B cell (primary cell): ENCODE measurements around the gene CLASP1. TPM values are rescaled to one million over a fixed set of nuclear protein-coding genes. Genes with fewer than 3 reads are reported as not detected.

Source experiments
- ATAC-seq: fragments of 200-7000 bp; cut with Tn5 transposase; one replicate; pipeline ENCODE4 v1.10.0; 2021; ENCODE audit warnings: low read depth, mild to moderate bottlenecking, moderate number of reproducible peaks, moderate library complexity
- CTCF ChIA-PET: fragments of 350-600 bp; sonication (Branson Sonifier 250); formaldehyde crosslinking; loops from one replicate; lab custom pipeline; 2021; ENCODE audit warnings: antibody characterized with exemption, inconsistent platforms; lab: Charles Lee
- POLR2A ChIA-PET: fragments of 350-600 bp; sonication (Branson Sonifier 250); formaldehyde crosslinking; loops from one replicate; lab custom pipeline; 2021; ENCODE audit warnings: antibody characterized with exemption; lab: Charles Lee
- DNase-seq: peaks from one replicate; pipeline ENCODE4 v3.0.0; 2013
- H2AFZ ChIP-seq: 2 replicates; pipeline ENCODE4 v1.6.1; 2012; ENCODE audit warnings: mild to moderate bottlenecking, low read depth, low read length; ENCODE audit not compliant: insufficient read depth, poor library complexity, severe bottlenecking
- H3K27ac ChIP-seq, 2 donors: 1 replicate in 1 of 2; 2 replicates in 1 of 2; pipeline ENCODE4 v1.5.1; 2012 to 2013; ENCODE audit warnings: low read length in 2 of 2, mild to moderate bottlenecking in 2 of 2, moderate library complexity in 1 of 2
- H3K27me3 ChIP-seq, 4 experiments: fragments of 200-600 bp in 1 of 4; sonication (generic) in 1 of 4; replicated peaks in 1 of 4; 1 replicate in 2 of 4; 2 replicates in 2 of 4; pipeline versions ENCODE4 v1.6.1 to v1.7.0; 2013 to 2016; ENCODE audit warnings: low read length in 3 of 4, mild to moderate bottlenecking in 2 of 4, mixed read lengths in 1 of 4, moderate library complexity in 1 of 4; ENCODE audit not compliant: insufficient read depth in 4 of 4, control insufficient read depth in 3 of 4; ENCODE audit errors: control extremely low read depth in 1 of 4
- H3K36me3 ChIP-seq, 2 experiments: replicated peaks in 1 of 2; 1 replicate in 1 of 2; 2 replicates in 1 of 2; pipeline versions ENCODE4 v1.6.1 to v1.7.1; 2013; ENCODE audit warnings: low read length in 1 of 2; ENCODE audit not compliant: insufficient read depth in 2 of 2, control insufficient read depth in 1 of 2; ENCODE audit errors: control extremely low read depth in 1 of 2, extremely low read depth in 1 of 2
- H3K4me1 ChIP-seq, 2 donors: fragments of 200-600 bp in 1 of 2; sonication (generic) in 1 of 2; 1 replicate in 1 of 2; 2 replicates in 1 of 2; pipeline versions ENCODE4 v1.5.1 to v1.6.1; 2013 to 2017; ENCODE audit warnings: low read length in 2 of 2; ENCODE audit not compliant: control insufficient read depth in 2 of 2, insufficient read depth in 2 of 2
- H3K4me2 ChIP-seq: replicated peaks from 2 replicates; pipeline ENCODE3; 2012; ENCODE audit warnings: mild to moderate bottlenecking, low read depth, low read length; ENCODE audit not compliant: poor library complexity, severe bottlenecking
- H3K4me3 ChIP-seq, 5 experiments: fragments of 200-600 bp in 1 of 5; sonication (generic) in 1 of 5; 1 replicate in 3 of 5; 2 replicates in 2 of 5; pipeline versions ENCODE4 v1.5.1 to v1.7.0; 2011 to 2016; ENCODE audit warnings: low read length in 4 of 5, mild to moderate bottlenecking in 4 of 5, low read depth in 2 of 5, control low read depth in 1 of 5, moderate library complexity in 1 of 5; ENCODE audit not compliant: insufficient read depth in 1 of 5; ENCODE audit errors: control extremely low read depth in 1 of 5, extremely low read depth in 1 of 5
- H3K79me2 ChIP-seq: fragments of 200-600 bp; sonication (generic); one replicate; pipeline ENCODE4 v1.6.0; 2016; ENCODE audit warnings: low read length; ENCODE audit not compliant: control insufficient read depth, insufficient read depth
- H3K9ac ChIP-seq: fragments of 200-600 bp; sonication (generic); 2 replicates; pipeline ENCODE4 v1.6.1; 2017; ENCODE audit warnings: mild to moderate bottlenecking, low read length, moderate library complexity
- H3K9me3 ChIP-seq, 3 donors: one replicate each; pipeline versions ENCODE4 v1.6.1 to v1.7.1; 2013; ENCODE audit warnings: low read length in 2 of 3; ENCODE audit not compliant: control insufficient read depth in 2 of 3, insufficient read depth in 1 of 3; ENCODE audit errors: control extremely low read depth in 1 of 3
- H4K20me1 ChIP-seq: 2 replicates; pipeline ENCODE4 v1.6.0; 2012; ENCODE audit warnings: mild to moderate bottlenecking, low read length; ENCODE audit not compliant: insufficient read depth, control insufficient read depth, poor library complexity, severe bottlenecking
- H3K27ac Mint-ChIP-seq: one replicate; pipeline ENCODE4 v1.8.0; 2021; ENCODE audit warnings: mixed read lengths
- H3K27me3 Mint-ChIP-seq: one replicate; pipeline ENCODE4 v1.8.0; 2021; ENCODE audit warnings: mixed read lengths
- H3K4me1 Mint-ChIP-seq: one replicate; pipeline ENCODE4 v1.8.0; 2021; ENCODE audit warnings: mixed read lengths
- H3K4me3 Mint-ChIP-seq: one replicate; pipeline ENCODE4 v1.8.0; 2021; ENCODE audit warnings: mixed read lengths
- H3K9me3 Mint-ChIP-seq: one replicate; pipeline ENCODE4 v1.8.0; 2022; ENCODE audit warnings: mixed read lengths; ENCODE audit not compliant: insufficient read depth
- EZH2 ChIP-seq: IDR thresholded peaks from 2 replicates; pipeline ENCODE4 v1.6.1; 2012; ENCODE audit warnings: borderline replicate concordance, low read depth, mild to moderate bottlenecking, moderate library complexity, low read length; ENCODE audit not compliant: insufficient read depth, poor library complexity, severe bottlenecking
- WGBS: methylation state at CpG from one replicate; pipeline ENCODE4 v1.1.5; 2013; ENCODE audit warnings: missing lambda C conversion rate; ENCODE audit not compliant: insufficient coverage; 5-methylcytosine and 5-hydroxymethylcytosine counted together
- intact Hi-C: fragments of 100-400 bp; cut with micrococcal nuclease; formaldehyde crosslinking; loops from one replicate; pipeline ENCODE4 v1.10.0; 2022
- polyA plus RNA-seq: library from polyadenylated mRNA; depleted of rRNA; stranded (reverse); fragments of >200 nt; gene quantifications from 2 replicates; pipeline ENCODE4 v1.2.3, GENCODE V29; 2012
- total RNA-seq, 2 donors: library from RNA; stranded (reverse); fragments of 120-200 nt in 1 of 2; gene quantifications; 1 replicate in 1 of 2; 2 replicates in 1 of 2; pipeline versions ENCODE4 v1.2.3 to v1.2.4, GENCODE V29; 2013 to 2022
- TF ChIP-seq, protein P1 (sequence below): fragments of 200-600 bp; IDR thresholded peaks from one replicate; pipeline ENCODE4 v1.8.0; 2022; ENCODE audit warnings: antibody characterized with exemption, mild to moderate bottlenecking

CLASP1 gene
- total and polyA plus RNA-seq, 2 donors (not counting 1 experiment from before 2014, with no cell fraction given) = 8.7 to 88.0 TPM

DNA sequence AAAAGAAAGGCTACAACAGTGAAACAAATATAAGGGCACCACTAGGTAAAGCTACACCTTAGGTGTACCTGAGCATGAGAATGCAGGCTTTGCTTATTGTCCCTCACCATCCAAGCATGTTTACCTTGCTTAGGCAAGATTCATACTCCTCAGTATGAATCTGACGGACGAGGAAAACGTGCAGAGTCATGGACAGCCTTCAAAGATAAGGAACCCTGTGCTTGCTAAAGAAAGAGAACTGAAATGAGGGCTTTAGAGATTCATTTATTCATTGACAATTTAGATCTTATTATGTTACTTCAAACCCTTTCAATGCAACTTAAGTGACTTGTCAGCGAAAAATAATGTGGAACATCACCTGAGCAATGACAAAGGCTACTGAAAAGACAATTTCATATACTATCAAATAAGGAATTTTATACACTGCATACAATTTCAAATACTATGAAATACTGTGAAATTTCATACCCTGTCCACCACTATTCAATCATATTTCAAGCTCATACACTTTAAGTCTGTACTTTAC is 21.7 kb downstream of the CLASP1 start:
- no peak overlapping the region for H3K4me3 ChIP-seq
- Mint-ChIP-seq H3K27ac (no peak overlapping the region), H3K4me3 (no peak overlapping the region), H3K4me1 (peaks cover 11% of the 10 kb centered on the region), H3K9me3 (peaks cover 3% of the 10 kb centered on the region), H3K27me3 (no peaks in the 10 kb centered on the region)
- TF ChIP-seq, protein P1, sequence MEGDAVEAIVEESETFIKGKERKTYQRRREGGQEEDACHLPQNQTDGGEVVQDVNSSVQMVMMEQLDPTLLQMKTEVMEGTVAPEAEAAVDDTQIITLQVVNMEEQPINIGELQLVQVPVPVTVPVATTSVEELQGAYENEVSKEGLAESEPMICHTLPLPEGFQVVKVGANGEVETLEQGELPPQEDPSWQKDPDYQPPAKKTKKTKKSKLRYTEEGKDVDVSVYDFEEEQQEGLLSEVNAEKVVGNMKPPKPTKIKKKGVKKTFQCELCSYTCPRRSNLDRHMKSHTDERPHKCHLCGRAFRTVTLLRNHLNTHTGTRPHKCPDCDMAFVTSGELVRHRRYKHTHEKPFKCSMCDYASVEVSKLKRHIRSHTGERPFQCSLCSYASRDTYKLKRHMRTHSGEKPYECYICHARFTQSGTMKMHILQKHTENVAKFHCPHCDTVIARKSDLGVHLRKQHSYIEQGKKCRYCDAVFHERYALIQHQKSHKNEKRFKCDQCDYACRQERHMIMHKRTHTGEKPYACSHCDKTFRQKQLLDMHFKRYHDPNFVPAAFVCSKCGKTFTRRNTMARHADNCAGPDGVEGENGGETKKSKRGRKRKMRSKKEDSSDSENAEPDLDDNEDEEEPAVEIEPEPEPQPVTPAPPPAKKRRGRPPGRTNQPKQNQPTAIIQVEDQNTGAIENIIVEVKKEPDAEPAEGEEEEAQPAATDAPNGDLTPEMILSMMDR = no peak
- TF ChIP-seq EZH2 = no peak
- H4K20me1 ChIP-seq = peaks cover 52% of the 10 kb centered on the region
- no peak overlapping the region for H3K9ac ChIP-seq
- CTCF ChIA-PET = no interaction called here
- intact Hi-C loops = no loop called here
- DNase-seq (no peak), ATAC-seq (no peak)
- no CpG with 5 or more reads among the region's 4 CpGs for WGBS
- H3K4me1 ChIP-seq = no peaks in the 10 kb centered on the region
- no peaks in the 10 kb centered on the region for H3K27me3 ChIP-seq
- POLR2A ChIA-PET = no interaction called here
- no peaks in the 10 kb centered on the region for H3K9me3 ChIP-seq
- no peak overlapping the region for H3K4me2 ChIP-seq
- peaks cover 0 to 3% of the 10 kb centered on the region in 2 experiments for H3K36me3 ChIP-seq
- peaks cover 93% of the 10 kb centered on the region for H3K79me2 ChIP-seq
- H3K27ac ChIP-seq = no peak overlapping the region
- H2AFZ ChIP-seq = no peak overlapping the region

GRCh38 chr2:121626777-121627524 is 22.3 kb downstream of the CLASP1 start:
- Mint-ChIP-seq H3K9me3 (peaks cover 3% of the 10 kb centered on the region), H3K27ac (no peak overlapping the region), H3K4me3 (no peak overlapping the region), H3K27me3 (no peaks in the 10 kb centered on the region), H3K4me1 (peaks cover 11% of the 10 kb centered on the region)
- 92% methylated on average over 2 of the region's 4 CpGs for WGBS
- Histone ChIP-seq H3K4me3 (no peak overlapping the region), H3K9ac (no peak overlapping the region), H3K9me3 (no peaks in the 10 kb centered on the region), H3K4me1 (no peaks in the 10 kb centered on the region), H3K4me2 (no peak overlapping the region), H4K20me1 (peaks cover 48% of the 10 kb centered on the region), H3K27ac (no peak overlapping the region), H3K27me3 (no peaks in the 10 kb centered on the region), H2AFZ (no peak overlapping the region), H3K36me3 (peaks cover 0 to 3% of the 10 kb centered on the region in 2 experiments), H3K79me2 (peaks cover 92% of the 10 kb centered on the region)
- TF ChIP-seq, protein P1 = no peak
- no peak for TF ChIP-seq EZH2
- DNase-seq = no peak
- ChIA-PET CTCF (no interaction called here), POLR2A (no interaction called here)
- no peak for ATAC-seq
- intact Hi-C loops = no loop called here
